ENCODE data around the gene SPATA16. TPM values are rescaled to one million over a fixed set of nuclear protein-coding genes. Genes with fewer than 3 reads are reported as not detected.

SPATA16 gene
- polyA plus RNA-seq, 1 experiment, result not detected

- H3K27ac ChIP-seq (ENCODE audit: low read depth, low read length), result no peak overlapping the region
- POLR2A ChIA-PET, result no interaction called here
- TF ChIP-seq, protein P1, sequence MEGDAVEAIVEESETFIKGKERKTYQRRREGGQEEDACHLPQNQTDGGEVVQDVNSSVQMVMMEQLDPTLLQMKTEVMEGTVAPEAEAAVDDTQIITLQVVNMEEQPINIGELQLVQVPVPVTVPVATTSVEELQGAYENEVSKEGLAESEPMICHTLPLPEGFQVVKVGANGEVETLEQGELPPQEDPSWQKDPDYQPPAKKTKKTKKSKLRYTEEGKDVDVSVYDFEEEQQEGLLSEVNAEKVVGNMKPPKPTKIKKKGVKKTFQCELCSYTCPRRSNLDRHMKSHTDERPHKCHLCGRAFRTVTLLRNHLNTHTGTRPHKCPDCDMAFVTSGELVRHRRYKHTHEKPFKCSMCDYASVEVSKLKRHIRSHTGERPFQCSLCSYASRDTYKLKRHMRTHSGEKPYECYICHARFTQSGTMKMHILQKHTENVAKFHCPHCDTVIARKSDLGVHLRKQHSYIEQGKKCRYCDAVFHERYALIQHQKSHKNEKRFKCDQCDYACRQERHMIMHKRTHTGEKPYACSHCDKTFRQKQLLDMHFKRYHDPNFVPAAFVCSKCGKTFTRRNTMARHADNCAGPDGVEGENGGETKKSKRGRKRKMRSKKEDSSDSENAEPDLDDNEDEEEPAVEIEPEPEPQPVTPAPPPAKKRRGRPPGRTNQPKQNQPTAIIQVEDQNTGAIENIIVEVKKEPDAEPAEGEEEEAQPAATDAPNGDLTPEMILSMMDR (IDR thresholded peaks at IDR 0.05; ENCODE audit: low read depth, low read length), result no peak
- H3K27me3 ChIP-seq (ENCODE audit: control insufficient read depth, insufficient read depth, low read length), result no peaks in the 10 kb centered on the region
- H3K9me3 ChIP-seq (ENCODE audit: control insufficient read depth, insufficient read depth, low read length), result no peaks in the 10 kb centered on the region
- CTCF ChIA-PET, result no interaction called here
- DNase-seq (ENCODE audit: low read depth, low spot score), result no peak
- no peak overlapping the region for H3K4me3 ChIP-seq (ENCODE audit: low read depth, low read length)
Observed at GRCh38 chr3:172977696-172978095, 163.3 kb downstream of the SPATA16 start.

DNA sequence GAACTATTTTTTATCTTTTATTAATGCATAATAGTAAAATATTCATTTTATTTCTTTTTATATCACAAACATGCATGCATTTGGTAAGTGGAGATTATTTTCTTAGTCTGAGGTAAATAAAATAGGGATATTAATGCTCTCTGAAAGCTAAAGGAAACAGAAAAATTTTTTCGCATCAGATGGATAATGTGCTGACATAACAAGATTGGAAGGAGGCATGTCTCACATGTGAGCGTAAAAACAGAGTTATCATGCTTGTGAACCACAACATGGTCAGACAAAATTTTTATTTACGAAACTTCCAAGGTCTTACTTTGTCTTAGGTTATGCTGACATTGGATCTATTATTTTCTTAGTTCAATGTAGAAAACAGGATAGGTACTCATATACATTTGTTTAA is 166.1 kb downstream of the SPATA16 start:
- no peak overlapping the region for H3K4me3 ChIP-seq (ENCODE audit: low read depth, low read length)
- no peaks in the 10 kb centered on the region for H3K27me3 ChIP-seq (ENCODE audit: control insufficient read depth, insufficient read depth, low read length)
- TF ChIP-seq, protein P1 (IDR thresholded peaks at IDR 0.05; ENCODE audit: low read depth, low read length), result no peak
- H3K27ac ChIP-seq (ENCODE audit: low read depth, low read length), result no peak overlapping the region
- ChIA-PET CTCF (no interaction called here), POLR2A (no interaction called here)
- H3K9me3 ChIP-seq (ENCODE audit: control insufficient read depth, insufficient read depth, low read length), result no peaks in the 10 kb centered on the region
- DNase-seq (ENCODE audit: low read depth, low spot score), result no peak

GRCh38 chr3:172973799-172974198 is 167.2 kb downstream of the SPATA16 start:
- POLR2A ChIA-PET, result no interaction called here
- Histone ChIP-seq H3K27ac (ENCODE audit: low read depth, low read length) (no peak overlapping the region), H3K27me3 (ENCODE audit: control insufficient read depth, insufficient read depth, low read length) (no peaks in the 10 kb centered on the region), H3K4me3 (ENCODE audit: low read depth, low read length) (no peak overlapping the region), H3K9me3 (ENCODE audit: control insufficient read depth, insufficient read depth, low read length) (no peaks in the 10 kb centered on the region)
- DNase-seq (ENCODE audit: low read depth, low spot score), result no peak
- TF ChIP-seq, protein P1 (IDR thresholded peaks at IDR 0.05; ENCODE audit: low read depth, low read length), result no peak
- CTCF ChIA-PET, result no interaction called here

- DNase-seq (ENCODE audit: low read depth, low spot score), result no peak
- CTCF ChIA-PET, result no interaction called here
- H3K9me3 ChIP-seq (ENCODE audit: control insufficient read depth, insufficient read depth, low read length), result no peaks in the 10 kb centered on the region
- no peaks in the 10 kb centered on the region for H3K27me3 ChIP-seq (ENCODE audit: control insufficient read depth, insufficient read depth, low read length)
- H3K4me3 ChIP-seq (ENCODE audit: low read depth, low read length), result no peak overlapping the region
- no peak overlapping the region for H3K27ac ChIP-seq (ENCODE audit: low read depth, low read length)
- TF ChIP-seq, protein P1 (IDR thresholded peaks at IDR 0.05; ENCODE audit: low read depth, low read length), result no peak
- POLR2A ChIA-PET, result no interaction called here
Observed at GRCh38 chr3:172972717-172973116, 168.3 kb downstream of the SPATA16 start.

DNA sequence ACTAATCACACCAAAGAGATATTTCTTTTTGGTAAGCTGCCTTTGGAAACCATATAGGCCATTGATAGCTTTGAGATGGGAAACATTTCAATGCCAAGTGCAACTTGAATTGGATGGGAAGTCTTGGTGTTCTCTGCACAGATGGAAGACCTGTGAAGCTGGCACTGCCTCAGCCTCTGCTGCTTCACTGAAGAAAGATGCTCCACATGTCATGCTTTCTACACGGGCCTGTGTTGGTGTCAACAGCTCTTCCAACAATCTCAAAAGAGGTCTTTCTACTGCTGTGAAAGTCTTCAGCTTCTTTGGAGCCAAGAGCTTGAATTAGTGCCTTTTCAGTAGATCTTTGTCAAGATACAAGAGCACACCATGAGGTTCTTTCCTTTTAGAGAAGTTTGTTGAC is 169.0 kb downstream of the SPATA16 start:
- Histone ChIP-seq H3K27me3 (ENCODE audit: control insufficient read depth, insufficient read depth, low read length) (no peaks in the 10 kb centered on the region), H3K9me3 (ENCODE audit: control insufficient read depth, insufficient read depth, low read length) (no peaks in the 10 kb centered on the region), H3K4me3 (ENCODE audit: low read depth, low read length) (no peak overlapping the region), H3K27ac (ENCODE audit: low read depth, low read length) (no peak overlapping the region)
- ChIA-PET CTCF (no interaction called here), POLR2A (no interaction called here)
- no peak for DNase-seq (ENCODE audit: low read depth, low spot score)
- TF ChIP-seq, protein P1 (IDR thresholded peaks at IDR 0.05; ENCODE audit: low read depth, low read length), result no peak
